COR-L47 (cell line): ENCODE measurements around the gene IL1RL2.
A peak's percentile ranks its signal among the peaks of the same experiment; 100 is the strongest.

Experiments used
- DNase-seq: peaks from one replicate; lab custom pipeline; 2025; lab: John Stamatoyannopoulos, UW

The IL1RL2 gene

GRCh38 chr2:102238778-102239177, 52.0 kb downstream of the IL1RL2 start:
- no peak for DNase-seq

- DNase-seq = no peak
These were observed 52.5 kb downstream of the IL1RL2 start for GRCh38 chr2:102239344-102239743.

- DNase-seq = peak; percentile 44
These were observed 54.0 kb downstream of the IL1RL2 start for GRCh38 chr2:102240640-102241370.

- no peak for DNase-seq
These were observed 54.9 kb downstream of the IL1RL2 start for GRCh38 chr2:102241616-102242305.

GRCh38 chr2:102245266-102246151, 58.7 kb downstream of the IL1RL2 start:
- DNase-seq = no peak

- no peak for DNase-seq
These were observed 63.5 kb downstream of the IL1RL2 start for GRCh38 chr2:102250278-102250821.

- DNase-seq = no peak
These were observed 64.4 kb downstream of the IL1RL2 start for GRCh38 chr2:102251042-102251848.

- no peak for DNase-seq
These were observed 65.0 kb downstream of the IL1RL2 start for GRCh38 chr2:102251849-102252203.

GRCh38 chr2:102252236-102252635, 65.4 kb downstream of the IL1RL2 start:
- no peak for DNase-seq

GRCh38 chr2:102253140-102253752, 66.4 kb downstream of the IL1RL2 start:
- DNase-seq = no peak

- DNase-seq = no peak
These were observed 66.9 kb downstream of the IL1RL2 start for GRCh38 chr2:102253753-102254150.

GRCh38 chr2:102256276-102256675, 69.5 kb downstream of the IL1RL2 start:
- DNase-seq = no peak

GRCh38 chr2:102256874-102257462, 70.1 kb downstream of the IL1RL2 start:
- no peak for DNase-seq

- no peak for DNase-seq
These were observed 71.2 kb downstream of the IL1RL2 start for GRCh38 chr2:102258025-102258385.

- DNase-seq = no peak
These were observed 71.7 kb downstream of the IL1RL2 start for GRCh38 chr2:102258386-102259074.

GRCh38 chr2:102261467-102262135, 74.8 kb downstream of the IL1RL2 start:
- no peak for DNase-seq

GRCh38 chr2:102262216-102263129, 75.7 kb downstream of the IL1RL2 start:
- no peak for DNase-seq

GRCh38 chr2:102264952-102265351, 78.1 kb downstream of the IL1RL2 start:
- no peak for DNase-seq

GRCh38 chr2:102266204-102266603, 79.4 kb downstream of the IL1RL2 start:
- no peak for DNase-seq
